Mesodermal cell (in vitro differentiated cells): ENCODE measurements around the gene CELA3A.
"Not testable (repeated sequence)": the region's sequence is repeated elsewhere in the genome, so short reads cannot be mapped to it uniquely, and the experiment has no call there.

Source experiments
- H3K27ac ChIP-seq: 2 replicates; pipeline ENCODE4 v1.7.0; 2013; ENCODE audit warnings: mild to moderate bottlenecking, low read depth, low read length, moderate library complexity; ENCODE audit not compliant: severe bottlenecking
- H3K36me3 ChIP-seq: 2 replicates; pipeline ENCODE4 v1.7.1; 2013; ENCODE audit warnings: mild to moderate bottlenecking, low read length, moderate library complexity; ENCODE audit not compliant: control insufficient read depth, insufficient read depth
- H3K4me1 ChIP-seq: one replicate; pipeline ENCODE4 v1.7.1; 2013; ENCODE audit warnings: mild to moderate bottlenecking, low read length; ENCODE audit not compliant: insufficient read depth, control insufficient read depth, poor library complexity, severe bottlenecking
- H3K4me3 ChIP-seq: 2 replicates; pipeline ENCODE4 v1.7.0; 2013; ENCODE audit warnings: low read length, control low read depth, mild to moderate bottlenecking; ENCODE audit not compliant: insufficient read depth, poor library complexity, severe bottlenecking; ENCODE audit errors: extremely low read depth
- H3K9me3 ChIP-seq: 2 replicates; pipeline ENCODE4 v1.7.1; 2013; ENCODE audit warnings: mild to moderate bottlenecking, low read length, moderate library complexity; ENCODE audit not compliant: control insufficient read depth
- WGBS, 2 experiments: methylation state at CpG; one replicate each; pipeline ENCODE4 v1.1.5; 2013; ENCODE audit warnings: missing lambda C conversion rate in 2 of 2; ENCODE audit not compliant: insufficient coverage in 2 of 2; 5-methylcytosine and 5-hydroxymethylcytosine counted together

The CELA3A gene

GRCh38 chr1:22021061-22021460 is 19.6 kb downstream of the CELA3A start:
- Histone ChIP-seq H3K4me1 (peaks cover 16% of the 10 kb centered on the region), H3K36me3 (no peaks in the 10 kb centered on the region), H3K9me3 (no peaks in the 10 kb centered on the region), H3K4me3 (no peak overlapping the region), H3K27ac (no peak overlapping the region)
- 95 to 100% methylated on average over 2 to 3 of the region's 6 CpGs for WGBS, 2 experiments

GRCh38 chr1:22024485-22025367 is 23.3 kb downstream of the CELA3A start:
- peak overlapping the region; percentile 97 for H3K27ac ChIP-seq
- WGBS, 2 experiments: 30 to 33% methylated on average over 33 of the region's 33 CpGs
- peak overlapping the region; percentile 73 for H3K4me3 ChIP-seq
- no peaks in the 10 kb centered on the region for H3K9me3 ChIP-seq
- H3K36me3 ChIP-seq: no peaks in the 10 kb centered on the region
- peaks cover 10% of the 10 kb centered on the region for H3K4me1 ChIP-seq

- Histone ChIP-seq H3K36me3 (no peaks in the 10 kb centered on the region), H3K9me3 (no peaks in the 10 kb centered on the region), H3K4me3 (peak overlapping the region; percentile 73), H3K4me1 (peaks cover 10% of the 10 kb centered on the region), H3K27ac (peak overlapping the region; percentile 97)
- WGBS, 2 experiments: 0 to 2% methylated on average over 18 to 21 of the region's 42 CpGs
Observed at GRCh38 chr1:22025368-22026155, 24.1 kb downstream of the CELA3A start.

- Histone ChIP-seq H3K4me1 (peaks cover 14% of the 10 kb centered on the region), H3K4me3 (no peak overlapping the region), H3K9me3 (no peaks in the 10 kb centered on the region), H3K27ac (no peak overlapping the region), H3K36me3 (no peaks in the 10 kb centered on the region)
- 97% methylated on average over 3 of the region's 3 CpGs for WGBS, 2 experiments
Observed at GRCh38 chr1:22026924-22027289, 25.4 kb downstream of the CELA3A start.

- WGBS, 2 experiments: 96 to 98% methylated on average over 4 of the region's 4 CpGs
- H3K4me3 ChIP-seq: no peak overlapping the region
- H3K9me3 ChIP-seq: no peaks in the 10 kb centered on the region
- H3K27ac ChIP-seq: no peak overlapping the region
- peaks cover 4% of the 10 kb centered on the region for H3K4me1 ChIP-seq
- no peaks in the 10 kb centered on the region for H3K36me3 ChIP-seq
Observed at GRCh38 chr1:22030057-22030456, 28.6 kb downstream of the CELA3A start.

DNA sequence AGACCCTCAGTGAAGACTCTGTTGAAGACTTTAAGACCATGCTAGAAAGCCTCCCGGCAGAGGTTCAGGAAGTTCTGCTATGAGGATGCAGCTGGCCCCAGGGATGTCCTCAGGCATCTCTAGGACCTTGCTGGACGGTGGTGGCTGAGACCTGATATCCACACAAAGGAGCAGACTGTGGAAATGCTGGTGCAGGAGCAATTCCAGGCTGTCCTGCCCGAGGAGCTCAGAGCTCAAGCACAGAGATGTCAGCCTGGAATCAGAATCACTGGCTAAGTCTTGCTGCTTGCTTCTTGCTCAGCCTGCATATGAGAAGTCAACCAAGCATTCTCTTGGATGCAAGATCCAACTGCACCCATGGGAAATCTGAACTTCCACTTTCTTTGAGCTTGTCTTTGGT is 29.0 kb downstream of the CELA3A start:
- no peaks in the 10 kb centered on the region for H3K9me3 ChIP-seq
- H3K27ac ChIP-seq: peak overlapping the region; percentile 5
- no peaks in the 10 kb centered on the region for H3K36me3 ChIP-seq
- H3K4me3 ChIP-seq: no peak overlapping the region
- peaks cover 4% of the 10 kb centered on the region for H3K4me1 ChIP-seq
- WGBS, 2 experiments: 90 to 95% methylated on average over 2 to 3 of the region's 3 CpGs

DNA sequence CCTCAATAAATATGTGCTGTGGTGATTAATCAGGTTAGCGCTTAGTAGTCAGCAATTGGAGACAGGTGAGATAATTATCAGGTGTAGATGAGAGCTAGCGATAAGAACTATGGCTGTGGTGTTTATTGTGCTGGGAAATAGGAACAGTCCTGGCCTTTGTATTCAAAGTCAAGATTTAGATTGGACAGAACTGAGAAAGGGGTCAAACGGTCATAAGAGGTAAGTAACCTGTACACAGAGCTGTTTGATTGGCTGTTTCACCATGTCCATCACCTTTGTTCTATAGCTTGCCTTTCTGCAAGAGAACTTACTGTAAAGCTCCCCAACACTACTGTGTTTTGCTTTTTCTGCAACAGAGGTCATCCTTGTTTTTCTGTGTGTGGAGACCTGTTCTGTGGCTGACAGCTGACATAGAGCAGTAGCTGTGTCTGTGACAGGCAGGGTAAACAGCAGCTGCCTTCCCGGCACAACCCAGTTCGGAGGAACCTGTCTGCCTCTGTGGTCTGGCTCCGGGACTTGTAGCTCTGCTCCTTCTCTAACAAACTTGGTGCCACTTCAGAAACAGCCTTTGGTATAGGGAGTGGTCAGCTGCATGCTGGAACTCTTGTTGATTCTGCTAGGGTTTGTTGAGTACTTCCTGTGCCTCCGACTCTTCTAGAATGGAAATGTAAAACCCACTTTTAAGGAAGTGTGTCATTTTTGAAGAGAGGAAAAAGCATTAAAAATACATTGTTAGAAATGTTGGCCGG is 29.9 kb downstream of the CELA3A start:
- no peaks in the 10 kb centered on the region for H3K36me3 ChIP-seq
- H3K4me1 ChIP-seq: peaks cover 4% of the 10 kb centered on the region
- 78 to 91% methylated on average over 4 to 7 of the region's 8 CpGs for WGBS, 2 experiments
- H3K9me3 ChIP-seq: no peaks in the 10 kb centered on the region
- peak overlapping the region; percentile 82 for H3K27ac ChIP-seq
- H3K4me3 ChIP-seq: no peak overlapping the region

DNA sequence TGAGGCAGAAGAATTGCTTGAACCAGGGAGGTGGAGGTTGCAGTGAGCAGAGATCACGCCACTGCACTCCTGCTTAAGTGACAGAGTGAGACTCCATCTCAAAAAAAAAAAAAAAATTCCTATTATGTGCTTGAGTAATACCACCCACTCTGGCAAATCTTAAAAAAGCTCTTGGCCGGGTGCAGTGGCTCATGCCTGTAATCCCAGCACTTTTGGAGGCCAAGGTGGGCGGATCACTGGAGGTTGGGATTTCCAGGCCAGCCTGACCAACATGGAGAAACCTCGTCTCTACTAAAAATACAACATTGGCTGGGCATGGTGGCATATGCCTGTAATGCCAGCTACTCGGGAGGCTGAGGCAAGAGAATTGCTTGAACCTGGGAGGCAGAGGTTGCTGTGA is 33.4 kb downstream of the CELA3A start:
- not testable (repeated sequence) for H3K36me3 ChIP-seq, H3K4me1 ChIP-seq
- WGBS, 2 experiments: 83 to 85% methylated on average over 4 of the region's 5 CpGs

GRCh38 chr1:22037520-22037919 is 36.1 kb downstream of the CELA3A start:
- no peak overlapping the region for H3K27ac ChIP-seq
- 57 to 94% methylated on average over 4 to 6 of the region's 7 CpGs for WGBS, 2 experiments
- no peaks in the 10 kb centered on the region for H3K36me3 ChIP-seq
- H3K9me3 ChIP-seq: no peaks in the 10 kb centered on the region
- H3K4me3 ChIP-seq: no peak overlapping the region
- H3K4me1 ChIP-seq: peaks cover 8% of the 10 kb centered on the region

More for the DNA sequence above, 33.4 kb downstream of the CELA3A start:
- H3K4me3 ChIP-seq, H3K27ac ChIP-seq, H3K9me3 ChIP-seq: not testable (repeated sequence)

DNA sequence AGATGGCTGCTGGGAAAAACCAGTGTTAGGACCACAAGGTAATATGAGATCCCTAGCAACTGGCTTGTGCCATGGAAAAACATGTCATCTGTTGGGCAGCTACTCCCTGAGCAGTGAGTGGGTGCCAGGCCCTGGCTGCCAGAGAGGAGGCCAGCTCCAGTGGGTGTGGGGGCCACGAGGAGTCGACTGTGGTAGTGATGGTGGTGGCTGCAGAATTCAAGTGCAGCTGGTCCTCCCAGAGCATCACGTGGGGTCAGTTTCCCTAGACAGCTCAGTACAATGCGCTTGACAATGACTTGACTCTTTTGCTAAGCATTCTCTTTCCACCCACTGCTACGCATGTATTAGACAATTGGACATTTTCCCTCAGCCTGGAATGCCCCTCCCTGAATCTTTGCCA is 36.6 kb downstream of the CELA3A start:
- no peak overlapping the region for H3K27ac ChIP-seq

More for the DNA sequence above, 36.6 kb downstream of the CELA3A start:
- WGBS, 2 experiments: 89 to 95% methylated on average over 4 of the region's 5 CpGs
- H3K4me3 ChIP-seq: no peak overlapping the region
- no peaks in the 10 kb centered on the region for H3K36me3 ChIP-seq
- peaks cover 8% of the 10 kb centered on the region for H3K4me1 ChIP-seq
- no peaks in the 10 kb centered on the region for H3K9me3 ChIP-seq
